ENCODE results near the gene PEX1.
"Not testable (repeated sequence)": the region's sequence is repeated elsewhere in the genome, so short reads cannot be mapped to it uniquely, and the experiment has no call there.

Gene PEX1

DNA sequence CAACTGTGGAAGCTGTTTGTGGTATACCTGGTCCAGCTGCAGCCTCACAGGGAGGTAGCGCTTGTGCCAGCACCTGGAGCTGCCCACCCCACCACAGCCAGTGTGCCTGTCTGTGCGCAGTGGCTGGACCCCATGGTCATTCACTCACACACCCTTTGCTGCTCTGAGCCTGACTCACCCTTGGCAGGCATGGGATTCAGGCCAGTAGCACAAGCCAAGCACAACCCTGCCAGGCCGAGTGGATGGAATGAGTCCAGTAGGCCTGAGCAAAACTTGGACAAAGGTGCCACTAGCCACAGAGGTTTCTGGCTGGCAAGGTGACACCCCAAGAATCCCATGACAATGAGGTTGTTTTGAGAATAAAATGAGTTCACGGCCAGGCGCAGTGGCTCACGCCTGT is 19.3 kb upstream of the PEX1 start:
- Histone ChIP-seq H3K4me1 (no peaks in the 10 kb centered on the region), H3K4me3 (no peak overlapping the region), H4K20me1 (no peaks in the 10 kb centered on the region), H3K36me3 (no peaks in the 10 kb centered on the region), H3K9me3 (replicated peaks in 1 of 11) (peaks cover 6 to 31% (median 21%) of the 10 kb centered on the region in 11 experiments; a peak in 17 of 22 replicates), H3K4me2 (no peak overlapping the region), H3K27ac (no peak overlapping the region), H3K27me3 (no peaks in the 10 kb centered on the region), H3K9ac (no peak overlapping the region)
- no peak for TF ChIP-seq Cebpa-rat (IDR thresholded peaks at IDR 0.05)

GRCh38 chr7:92546856-92547497 is 18.7 kb upstream of the PEX1 start:
- Histone ChIP-seq H4K20me1 (no peaks in the 10 kb centered on the region), H3K27me3 (no peaks in the 10 kb centered on the region), H3K9ac (no peak overlapping the region), H3K4me3 (no peak overlapping the region), H3K4me1 (no peaks in the 10 kb centered on the region), H3K27ac (no peak overlapping the region), H3K9me3 (replicated peaks in 1 of 11) (peaks cover 6 to 33% (median 23%) of the 10 kb centered on the region in 11 experiments; a peak in 17 of 22 replicates), H3K36me3 (no peaks in the 10 kb centered on the region), H3K4me2 (no peak overlapping the region)
- TF ChIP-seq Cebpa-rat (IDR thresholded peaks at IDR 0.05) = no peak

DNA sequence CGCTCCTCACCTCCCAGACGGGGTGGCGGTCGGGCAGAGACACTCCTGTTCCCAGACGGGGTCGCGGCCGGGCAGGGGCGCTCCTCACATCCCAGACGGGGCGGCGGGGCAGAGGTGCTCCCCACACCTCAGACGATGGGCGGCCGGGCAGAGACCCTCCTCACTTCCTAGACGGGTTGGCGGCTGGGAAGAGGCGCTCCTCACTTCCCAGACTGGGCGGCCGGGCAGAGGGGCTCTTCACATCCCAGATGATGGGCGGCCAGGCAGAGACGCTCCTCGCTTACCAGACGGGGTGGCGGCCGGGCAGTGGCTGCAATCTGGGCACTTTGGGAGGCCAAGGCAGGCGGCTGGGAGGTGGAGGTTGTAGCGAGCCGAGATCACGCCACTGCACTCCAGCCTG is 16.8 kb upstream of the PEX1 start:
- H3K4me2 ChIP-seq, H4K20me1 ChIP-seq, H3K27me3 ChIP-seq, H3K36me3 ChIP-seq, H3K4me1 ChIP-seq, H3K27ac ChIP-seq, H3K4me3 ChIP-seq, H3K9ac ChIP-seq: not testable (repeated sequence)
- H3K9me3 ChIP-seq (replicated peaks in 1 of 11) = peaks cover 6 to 38% (median 23%) of the 10 kb centered on the region in 11 experiments; a peak in 18 of 22 replicates

DNA sequence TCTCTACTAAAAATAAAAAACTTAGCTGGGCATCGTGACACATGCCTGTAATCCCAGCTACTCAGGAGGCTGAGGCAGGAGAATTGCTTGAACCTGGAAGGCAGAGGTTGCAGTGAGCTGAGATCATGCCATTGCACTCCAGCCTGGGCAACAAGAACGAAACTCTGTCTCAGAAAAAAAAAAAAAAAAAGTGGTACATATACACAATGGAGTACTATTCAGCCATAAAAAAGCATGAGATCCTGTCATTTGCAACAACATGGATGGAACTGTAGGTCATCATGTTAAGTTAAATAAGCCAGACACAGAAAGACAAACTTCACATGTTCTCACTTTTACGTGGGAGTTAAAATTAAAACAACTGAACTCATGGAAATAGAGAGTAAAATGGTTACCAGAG is 15.2 kb upstream of the PEX1 start:
- Histone ChIP-seq H3K36me3 (peaks cover 6 to 17% (median 12%) of the 10 kb centered on the region in 11 experiments), H3K9me3 (replicated peaks in 1 of 11) (peaks cover 6 to 38% (median 23%) of the 10 kb centered on the region in 11 experiments; a peak in 18 of 22 replicates)
- not testable (repeated sequence) for H3K9ac ChIP-seq, H4K20me1 ChIP-seq, H3K4me1 ChIP-seq, H3K27ac ChIP-seq, H3K4me2 ChIP-seq, H3K4me3 ChIP-seq, H3K27me3 ChIP-seq

DNA sequence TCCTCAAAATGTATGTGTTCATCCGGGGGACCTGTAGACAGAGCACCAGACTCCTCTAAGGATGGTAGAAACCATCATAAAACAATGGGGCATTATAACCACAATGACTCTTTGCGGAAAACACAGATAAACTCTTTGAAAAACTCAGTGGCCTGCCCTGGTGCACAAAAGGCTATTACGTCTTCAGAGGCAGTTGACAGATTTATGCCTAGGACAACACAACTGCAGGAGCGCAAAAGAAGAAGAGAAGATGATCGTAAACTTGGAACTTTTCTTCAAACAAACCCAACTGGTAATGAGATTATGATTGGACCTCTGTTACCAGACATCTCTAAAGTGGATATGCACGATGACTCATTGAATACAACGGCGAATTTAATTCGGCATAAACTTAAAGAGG is 6.3 kb upstream of the PEX1 start:
- H3K4me2 ChIP-seq = no peak overlapping the region
- H3K9ac ChIP-seq = peak overlapping the region in 1 of 11 experiments; percentile 39; a peak in 1 of 22 replicates
- H3K27ac ChIP-seq = no peak overlapping the region
- peaks cover 3 to 21% (median 11%) of the 10 kb centered on the region in 10 experiments; a peak in 19 of 20 replicates for H3K4me1 ChIP-seq
- no peaks in the 10 kb centered on the region for H3K27me3 ChIP-seq
- no peaks in the 10 kb centered on the region for H3K9me3 ChIP-seq (replicated peaks in 1 of 11)
- TF ChIP-seq Cebpa-rat (IDR thresholded peaks at IDR 0.05) = no peak
- peaks cover 88 to 100% (median 99%) of the 10 kb centered on the region in 11 experiments for H3K36me3 ChIP-seq
- H4K20me1 ChIP-seq = peaks cover 0 to 25% (median 5%) of the 10 kb centered on the region in 11 experiments; a peak in 10 of 22 replicates
- H3K4me3 ChIP-seq = no peak overlapping the region

- H3K27me3 ChIP-seq = no peaks in the 10 kb centered on the region
These were observed 591 bp upstream of the PEX1 start for GRCh38 chr7:92528958-92529264.

DNA sequence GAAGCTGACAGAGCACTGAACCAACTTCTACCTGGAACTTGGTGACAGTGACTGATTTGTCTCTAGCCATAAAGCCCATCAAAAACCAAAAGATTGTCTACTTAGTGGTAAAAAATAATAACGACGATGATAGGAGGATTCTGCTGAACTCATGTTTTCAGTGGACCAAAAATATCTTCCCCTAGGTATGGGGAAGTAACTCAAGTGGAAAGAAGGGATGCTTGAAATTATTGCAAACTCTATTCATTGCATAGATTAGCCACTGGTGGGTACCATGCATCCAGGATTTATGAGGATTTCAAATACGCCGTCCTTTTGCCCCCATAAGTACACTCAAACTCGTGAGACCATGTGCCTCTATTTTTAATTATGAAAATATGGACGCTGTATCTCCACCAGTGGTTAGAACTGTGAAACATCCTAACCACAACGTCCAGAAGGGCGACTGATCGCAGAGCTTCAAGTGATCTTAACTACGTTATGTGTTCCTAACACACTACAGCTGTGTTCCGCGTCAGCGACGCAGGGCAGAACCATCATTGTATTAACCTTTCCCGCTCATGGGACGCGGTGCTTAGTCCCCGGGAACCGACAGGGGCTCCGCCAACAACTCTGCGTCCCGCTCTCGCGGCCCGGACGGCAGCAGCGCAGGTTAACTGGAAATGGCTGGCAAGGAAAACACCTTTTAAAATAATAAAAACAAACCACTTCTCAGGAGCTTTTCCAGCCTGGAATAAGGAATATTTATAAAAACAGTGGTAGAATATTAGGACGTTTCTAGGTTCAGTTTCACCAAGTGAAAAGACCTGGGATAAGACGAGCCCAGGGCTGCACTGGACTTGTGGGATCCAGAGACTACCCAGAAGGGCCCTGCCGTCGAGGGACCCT is 776 bp downstream of the PEX1 start:
- H4K20me1 ChIP-seq = 0 out of 22 replicates have a peak, but pooled peaks cover 0 to 5% (median 0%) of the 10 kb centered on the region in 11 experiments
- peak overlapping the region; percentile 69 to 93 (median 82) for H3K27ac ChIP-seq

More at GRCh38 chr7:92528958-92529264, 591 bp upstream of the PEX1 start:
- H3K4me1 ChIP-seq = peaks cover 16 to 29% (median 20%) of the 10 kb centered on the region in 10 experiments
- peaks cover 35 to 45% (median 43%) of the 10 kb centered on the region in 11 experiments for H3K36me3 ChIP-seq
- H3K27ac ChIP-seq = peak overlapping the region; percentile 81 to 93 (median 90)
- 0 out of 22 replicates have a peak, but pooled peaks cover 0 to 5% (median 0%) of the 10 kb centered on the region in 11 experiments for H4K20me1 ChIP-seq
- peak overlapping the region; percentile 87 to 99 (median 96) for H3K4me3 ChIP-seq
- peak overlapping the region; percentile 73 to 94 (median 83) for H3K4me2 ChIP-seq
- no peak for TF ChIP-seq Cebpa-rat (IDR thresholded peaks at IDR 0.05)
- no peaks in the 10 kb centered on the region for H3K9me3 ChIP-seq (replicated peaks in 1 of 11)
- H3K9ac ChIP-seq = peak overlapping the region; percentile 82 to 93 (median 88)

DNA sequence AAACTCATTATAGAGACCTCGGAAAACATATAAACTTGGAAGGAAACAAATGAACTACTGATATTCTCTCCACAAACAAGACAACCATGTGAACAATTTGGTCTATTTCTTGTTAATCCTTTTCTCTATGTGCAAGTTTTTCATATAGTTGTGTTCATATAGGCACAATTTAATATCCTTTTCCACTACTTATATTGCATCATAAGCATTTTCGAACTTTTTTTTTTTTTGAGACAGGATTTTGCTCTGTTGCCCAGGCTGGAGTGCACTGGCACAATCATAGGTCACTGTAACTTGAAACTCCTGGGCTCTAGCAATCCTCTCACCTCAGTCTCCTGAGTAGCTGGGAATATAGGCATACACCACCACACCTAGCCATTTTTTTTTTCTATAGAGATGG is 5.2 kb downstream of the PEX1 start:
- no peak for TF ChIP-seq Cebpa-rat (IDR thresholded peaks at IDR 0.05)
- H3K4me3 ChIP-seq = no peak overlapping the region
- H3K36me3 ChIP-seq = peaks cover 0 to 22% (median 11%) of the 10 kb centered on the region in 11 experiments; a peak in 17 of 22 replicates
- H3K9me3 ChIP-seq (replicated peaks in 1 of 11) = no peaks in the 10 kb centered on the region
- no peak overlapping the region for H3K4me2 ChIP-seq
- H3K27me3 ChIP-seq = no peaks in the 10 kb centered on the region
- H3K4me1 ChIP-seq = peaks cover 6 to 18% (median 15%) of the 10 kb centered on the region in 10 experiments
- no peaks in the 10 kb centered on the region; a peak in 1 of 22 replicates for H4K20me1 ChIP-seq
- H3K9ac ChIP-seq = no peak overlapping the region
- no peak overlapping the region for H3K27ac ChIP-seq

More for the DNA sequence above, 776 bp downstream of the PEX1 start:
- peak overlapping the region; percentile 70 to 93 (median 84) for H3K4me2 ChIP-seq
- peaks cover 16 to 29% (median 20%) of the 10 kb centered on the region in 10 experiments for H3K4me1 ChIP-seq
- no peaks in the 10 kb centered on the region for H3K27me3 ChIP-seq
- H3K9ac ChIP-seq = peak overlapping the region; percentile 85 to 93 (median 89)
- H3K9me3 ChIP-seq (replicated peaks in 1 of 11) = no peaks in the 10 kb centered on the region
- H3K36me3 ChIP-seq = peaks cover 21 to 31% (median 29%) of the 10 kb centered on the region in 11 experiments
- TF ChIP-seq Cebpa-rat (IDR thresholded peaks at IDR 0.05) = no peak
- peak overlapping the region; percentile 87 to 99 (median 96) for H3K4me3 ChIP-seq

GRCh38 chr7:92520024-92520423 is 8.3 kb downstream of the PEX1 start:
- Histone ChIP-seq H3K9me3 (replicated peaks in 1 of 11) (no peaks in the 10 kb centered on the region), H3K4me3 (no peak overlapping the region), H3K27me3 (no peaks in the 10 kb centered on the region), H3K27ac (no peak overlapping the region), H4K20me1 (no peaks in the 10 kb centered on the region; a peak in 1 of 22 replicates), H3K36me3 (peaks cover 14 to 48% (median 34%) of the 10 kb centered on the region in 11 experiments), H3K4me2 (0 out of 22 replicates have a peak overlapping the region, but pooled peaks of 2 of the 11 experiments have one; percentile 20 to 22), H3K9ac (no peak overlapping the region), H3K4me1 (peaks cover 0 to 10% (median 0%) of the 10 kb centered on the region in 10 experiments; a peak in 4 of 20 replicates)
- no peak for TF ChIP-seq Cebpa-rat (IDR thresholded peaks at IDR 0.05)

Measured in BLaER1 treated with 17β-estradiol and CSF1 and Interleukin-3, amounts not matched to agents 10 nM and 100 nM (cell line).